Esophagus muscularis mucosa (tissue), 3 donors: ENCODE data around the gene ZNF248.

Source experiments
- POLR2A ChIP-seq: fragments of 450-650 bp; IDR thresholded peaks from one replicate; pipeline ENCODE4 v1.6.1; 2017; ENCODE audit warnings: antibody characterized with exemption, moderate library complexity, mild to moderate bottlenecking, low read depth
- TF ChIP-seq, protein P1 (sequence below), 3 experiments: fragments of 200-600 bp in 2 of 3; fragments of 450-650 bp in 1 of 3; sonication (generic) in 2 of 3; IDR thresholded peaks; one replicate each; pipeline ENCODE4 v1.5.1; 2017 to 2019; ENCODE audit warnings: antibody characterized with exemption in 3 of 3, mild to moderate bottlenecking in 2 of 3, moderate library complexity in 1 of 3

DNA sequence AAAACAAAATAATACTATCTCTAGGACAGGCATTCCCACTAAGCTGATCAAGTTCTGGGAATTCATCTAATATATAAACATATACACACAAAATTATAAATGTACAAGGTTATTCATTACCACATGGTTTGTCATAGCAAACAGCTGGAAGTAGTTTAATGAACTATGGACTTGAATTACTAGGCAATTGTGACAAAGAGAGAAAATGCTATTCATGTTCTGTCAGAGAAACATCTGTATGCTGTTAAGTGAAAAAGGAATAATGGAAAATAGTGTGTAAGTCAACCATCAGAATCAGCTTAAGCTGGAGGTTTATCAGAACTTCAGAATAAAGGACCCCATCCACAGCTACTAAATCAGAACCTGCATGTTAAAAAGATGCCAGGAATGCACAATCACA is 2.8 kb downstream of the ZNF248 start:
- TF ChIP-seq, protein P1, sequence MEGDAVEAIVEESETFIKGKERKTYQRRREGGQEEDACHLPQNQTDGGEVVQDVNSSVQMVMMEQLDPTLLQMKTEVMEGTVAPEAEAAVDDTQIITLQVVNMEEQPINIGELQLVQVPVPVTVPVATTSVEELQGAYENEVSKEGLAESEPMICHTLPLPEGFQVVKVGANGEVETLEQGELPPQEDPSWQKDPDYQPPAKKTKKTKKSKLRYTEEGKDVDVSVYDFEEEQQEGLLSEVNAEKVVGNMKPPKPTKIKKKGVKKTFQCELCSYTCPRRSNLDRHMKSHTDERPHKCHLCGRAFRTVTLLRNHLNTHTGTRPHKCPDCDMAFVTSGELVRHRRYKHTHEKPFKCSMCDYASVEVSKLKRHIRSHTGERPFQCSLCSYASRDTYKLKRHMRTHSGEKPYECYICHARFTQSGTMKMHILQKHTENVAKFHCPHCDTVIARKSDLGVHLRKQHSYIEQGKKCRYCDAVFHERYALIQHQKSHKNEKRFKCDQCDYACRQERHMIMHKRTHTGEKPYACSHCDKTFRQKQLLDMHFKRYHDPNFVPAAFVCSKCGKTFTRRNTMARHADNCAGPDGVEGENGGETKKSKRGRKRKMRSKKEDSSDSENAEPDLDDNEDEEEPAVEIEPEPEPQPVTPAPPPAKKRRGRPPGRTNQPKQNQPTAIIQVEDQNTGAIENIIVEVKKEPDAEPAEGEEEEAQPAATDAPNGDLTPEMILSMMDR (IDR thresholded peaks at IDR 0.05), result no peak
- TF ChIP-seq POLR2A, result no peak
